Thoracic aorta (tissue), 2 donors: ENCODE results near the gene GARIN5B. TPM values are rescaled to one million over a fixed set of nuclear protein-coding genes. Genes with fewer than 3 reads are reported as not detected.

Source experiments
- ATAC-seq: fragments of 150-250 bp; one replicate; pipeline ENCODE4 v1.8.0; 2017; ENCODE audit warnings: low read depth; ENCODE audit not compliant: insufficient number of reproducible peaks, low FRiP score
- DNase-seq: peaks from one replicate; pipeline ENCODE4 v3.0.0-alpha.2; 2020; ENCODE audit warnings: low spot score
- H3K27ac ChIP-seq, 2 donors: fragments of 200-600 bp; sonication (generic); 1 replicate in 1 of 2; 2 replicates in 1 of 2; pipeline ENCODE4 v1.5.1; 2016; ENCODE audit warnings: mild to moderate bottlenecking in 2 of 2, moderate library complexity in 2 of 2
- H3K27me3 ChIP-seq: fragments of 200-600 bp; sonication (generic); replicated peaks from 2 replicates; pipeline ENCODE4 v1.6.0; 2016; ENCODE audit warnings: mild to moderate bottlenecking; ENCODE audit not compliant: insufficient read depth
- H3K36me3 ChIP-seq: fragments of 200-600 bp; sonication (generic); one replicate; pipeline ENCODE4 v1.5.1; 2016
- H3K4me1 ChIP-seq, 2 donors: fragments of 200-600 bp; sonication (generic); 1 replicate in 1 of 2; 2 replicates in 1 of 2; pipeline versions ENCODE4 v1.5.1 to v1.6.0; 2016; ENCODE audit warnings: low read depth in 2 of 2, mild to moderate bottlenecking in 1 of 2; ENCODE audit not compliant: control insufficient read depth in 1 of 2
- H3K4me3 ChIP-seq: fragments of 200-600 bp; sonication (generic); 2 replicates; pipeline ENCODE4 v1.5.1; 2016; ENCODE audit warnings: mild to moderate bottlenecking
- H3K9me3 ChIP-seq: fragments of 200-600 bp; sonication (generic); 2 replicates; pipeline ENCODE4 v1.5.1; 2016
- total RNA-seq, 2 donors: library from RNA; depleted of rRNA; stranded (reverse); fragments of >200 nt; gene quantifications; one replicate each; pipeline versions ENCODE4 v1.1.0 to v1.2.3, GENCODE V29; 2016
- TF ChIP-seq, protein P1 (sequence below): fragments of 200-600 bp; sonication (generic); IDR thresholded peaks from one replicate; pipeline ENCODE4 v1.5.1; 2019; ENCODE audit warnings: antibody characterized with exemption

The GARIN5B gene
- total RNA-seq, 2 donors from 2014 or later = not detected

- TF ChIP-seq, protein P1, sequence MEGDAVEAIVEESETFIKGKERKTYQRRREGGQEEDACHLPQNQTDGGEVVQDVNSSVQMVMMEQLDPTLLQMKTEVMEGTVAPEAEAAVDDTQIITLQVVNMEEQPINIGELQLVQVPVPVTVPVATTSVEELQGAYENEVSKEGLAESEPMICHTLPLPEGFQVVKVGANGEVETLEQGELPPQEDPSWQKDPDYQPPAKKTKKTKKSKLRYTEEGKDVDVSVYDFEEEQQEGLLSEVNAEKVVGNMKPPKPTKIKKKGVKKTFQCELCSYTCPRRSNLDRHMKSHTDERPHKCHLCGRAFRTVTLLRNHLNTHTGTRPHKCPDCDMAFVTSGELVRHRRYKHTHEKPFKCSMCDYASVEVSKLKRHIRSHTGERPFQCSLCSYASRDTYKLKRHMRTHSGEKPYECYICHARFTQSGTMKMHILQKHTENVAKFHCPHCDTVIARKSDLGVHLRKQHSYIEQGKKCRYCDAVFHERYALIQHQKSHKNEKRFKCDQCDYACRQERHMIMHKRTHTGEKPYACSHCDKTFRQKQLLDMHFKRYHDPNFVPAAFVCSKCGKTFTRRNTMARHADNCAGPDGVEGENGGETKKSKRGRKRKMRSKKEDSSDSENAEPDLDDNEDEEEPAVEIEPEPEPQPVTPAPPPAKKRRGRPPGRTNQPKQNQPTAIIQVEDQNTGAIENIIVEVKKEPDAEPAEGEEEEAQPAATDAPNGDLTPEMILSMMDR = no peak
- H3K4me1 ChIP-seq = peaks cover 0 to 3% of the 10 kb centered on the region in 2 donors
- no peaks in the 10 kb centered on the region for H3K9me3 ChIP-seq
- no peaks in the 10 kb centered on the region for H3K27me3 ChIP-seq
- ATAC-seq (no peak), DNase-seq (no peak)
- H3K4me3 ChIP-seq = peak overlapping the region; percentile 32
- H3K27ac ChIP-seq = peak overlapping the region in 1 of 2 donors; percentile 12
- H3K36me3 ChIP-seq = no peaks in the 10 kb centered on the region
These were observed 38.4 kb downstream of the GARIN5B start for GRCh38 chr19:55324662-55325061.

DNA sequence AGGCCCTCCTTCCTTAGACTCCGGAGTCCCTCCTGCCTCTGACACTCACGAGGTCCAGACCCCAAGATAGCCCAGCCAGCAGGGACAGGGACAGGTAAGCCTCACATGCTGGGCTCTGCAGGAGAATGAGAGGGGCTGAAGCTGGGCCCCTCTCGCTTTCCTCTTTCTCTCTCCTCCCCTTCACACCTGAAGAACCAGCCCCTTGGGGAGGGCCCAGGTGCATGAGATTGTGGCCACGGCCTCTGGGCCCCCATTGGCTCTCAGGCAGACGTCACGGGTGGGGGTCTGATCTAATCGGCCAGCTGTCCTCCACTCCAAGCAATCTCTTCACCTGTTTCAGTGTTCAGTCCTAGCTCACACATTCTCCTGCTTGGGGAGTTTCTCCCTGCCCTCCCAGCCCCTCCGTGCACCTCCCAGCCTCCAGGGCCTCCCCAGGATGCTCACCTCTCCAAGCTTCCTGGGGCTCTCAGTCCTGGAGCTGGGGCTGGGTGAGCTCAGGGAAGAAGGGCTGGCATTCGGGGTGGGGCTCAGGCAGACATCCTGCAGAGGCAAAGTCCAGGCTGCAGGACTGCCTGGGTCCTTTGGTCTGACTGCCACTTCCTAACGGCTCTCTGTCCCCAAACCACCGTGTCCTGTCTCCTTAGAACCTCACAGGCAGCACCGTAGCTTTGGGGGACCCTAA lies 40.7 kb downstream of the GARIN5B start:
- ATAC-seq = no peak
- Histone ChIP-seq H3K27me3 (no peaks in the 10 kb centered on the region), H3K4me3 (no peak overlapping the region), H3K4me1 (no peaks in the 10 kb centered on the region), H3K27ac (no peak overlapping the region), H3K36me3 (no peaks in the 10 kb centered on the region), H3K9me3 (no peaks in the 10 kb centered on the region)
- no peak for DNase-seq
- TF ChIP-seq, protein P1 = no peak

GRCh38 chr19:55321466-55322137 lies 41.5 kb downstream of the GARIN5B start:
- DNase-seq (no peak), ATAC-seq (no peak)
- Histone ChIP-seq H3K4me3 (no peak overlapping the region), H3K9me3 (no peaks in the 10 kb centered on the region), H3K27ac (no peak overlapping the region), H3K4me1 (no peaks in the 10 kb centered on the region), H3K36me3 (no peaks in the 10 kb centered on the region), H3K27me3 (no peaks in the 10 kb centered on the region)
- TF ChIP-seq, protein P1 = no peak

DNA sequence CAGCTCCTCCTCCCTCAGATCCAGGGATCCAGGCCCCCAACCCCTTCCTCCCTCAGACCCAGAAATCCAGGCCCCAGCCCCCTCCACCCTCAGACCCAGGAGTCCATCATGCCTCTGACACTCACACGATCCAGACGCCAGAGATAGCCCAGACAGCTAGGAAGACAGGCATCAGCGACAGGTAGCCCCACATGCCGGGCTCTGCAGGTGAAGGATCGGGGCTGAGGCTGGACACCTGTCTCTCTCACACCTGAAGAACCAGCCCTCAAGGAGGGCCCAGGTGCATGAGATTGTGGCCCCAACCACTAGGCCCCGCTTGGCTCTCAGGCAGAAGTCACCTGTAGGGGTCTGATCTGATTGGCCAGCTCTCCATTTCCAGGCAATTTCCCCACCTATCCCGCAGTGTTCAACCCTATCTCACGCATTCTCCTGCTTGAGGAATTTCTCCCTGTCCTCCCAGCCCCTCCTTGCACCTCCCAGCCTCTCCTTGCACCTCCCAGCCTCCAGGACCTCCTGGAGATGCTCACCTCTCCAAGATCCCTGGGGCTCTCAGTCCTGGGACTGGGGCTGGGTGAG lies 42.1 kb downstream of the GARIN5B start:
- H3K36me3 ChIP-seq = no peaks in the 10 kb centered on the region
- TF ChIP-seq, protein P1 = no peak
- ATAC-seq = no peak

GRCh38 chr19:55319785-55320184 lies 43.3 kb downstream of the GARIN5B start:
- Histone ChIP-seq H3K27ac (no peak overlapping the region), H3K27me3 (no peaks in the 10 kb centered on the region), H3K36me3 (no peaks in the 10 kb centered on the region), H3K9me3 (no peaks in the 10 kb centered on the region), H3K4me3 (no peak overlapping the region), H3K4me1 (no peaks in the 10 kb centered on the region)
- TF ChIP-seq, protein P1 = no peak
- ATAC-seq (no peak), DNase-seq (no peak)

More for the DNA sequence above, 42.1 kb downstream of the GARIN5B start:
- Histone ChIP-seq H3K27me3 (no peaks in the 10 kb centered on the region), H3K4me3 (no peak overlapping the region), H3K4me1 (no peaks in the 10 kb centered on the region), H3K27ac (no peak overlapping the region), H3K9me3 (no peaks in the 10 kb centered on the region)
- no peak for DNase-seq
